IPS-15b (cell line): ENCODE results near the gene FBXW5.

Source experiments
- H3K27me3 ChIP-seq: one replicate; pipeline ENCODE4 v1.6.1; 2013; ENCODE audit warnings: low read length; ENCODE audit not compliant: control insufficient read depth, insufficient read depth
- H3K36me3 ChIP-seq: one replicate; pipeline ENCODE4 v1.6.1; 2013; ENCODE audit warnings: low read length; ENCODE audit not compliant: control insufficient read depth, insufficient read depth
- H3K4me1 ChIP-seq: one replicate; pipeline ENCODE4 v1.6.1; 2013; ENCODE audit warnings: mild to moderate bottlenecking, low read length; ENCODE audit not compliant: control insufficient read depth, insufficient read depth
- H3K4me3 ChIP-seq: one replicate; pipeline ENCODE4 v1.5.1; 2013; ENCODE audit warnings: low read depth, low read length
- H3K9ac ChIP-seq: one replicate; pipeline ENCODE4 v1.6.1; 2013; ENCODE audit warnings: low read depth, mild to moderate bottlenecking, low read length
- H3K9me3 ChIP-seq: one replicate; pipeline ENCODE4 v1.6.1; 2013; ENCODE audit warnings: mild to moderate bottlenecking, low read length; ENCODE audit not compliant: control insufficient read depth, insufficient read depth

Gene FBXW5

DNA sequence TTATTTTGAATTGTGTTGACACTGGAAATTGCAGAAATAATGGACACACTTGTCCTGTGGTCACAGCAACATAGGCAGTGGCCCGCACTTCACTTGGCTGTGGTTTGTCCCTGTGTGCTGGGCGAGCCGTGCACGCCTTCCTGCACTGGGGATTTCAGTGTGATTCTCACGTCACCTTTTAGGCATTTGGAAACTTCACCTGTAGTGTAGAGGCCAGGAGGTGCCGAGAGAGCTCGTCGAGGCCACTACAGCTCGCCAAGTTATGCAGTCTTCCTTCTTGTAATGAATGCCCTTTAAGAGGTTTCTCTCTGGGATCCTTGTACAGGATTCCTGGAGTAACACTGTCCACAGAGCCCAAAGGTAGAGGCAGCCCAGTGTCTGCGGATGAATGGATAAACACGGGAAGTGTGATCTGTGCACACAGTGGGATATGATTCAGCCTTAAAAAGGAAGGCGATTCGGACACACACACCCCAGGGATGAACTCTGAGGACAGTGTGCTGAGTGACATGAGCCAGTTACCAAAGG is 43.5 kb downstream of the FBXW5 start:
- Histone ChIP-seq H3K27me3 (no peaks in the 10 kb centered on the region), H3K9ac (no peak overlapping the region), H3K36me3 (peaks cover 27% of the 10 kb centered on the region), H3K9me3 (no peaks in the 10 kb centered on the region), H3K4me1 (no peaks in the 10 kb centered on the region), H3K4me3 (no peak overlapping the region)

DNA sequence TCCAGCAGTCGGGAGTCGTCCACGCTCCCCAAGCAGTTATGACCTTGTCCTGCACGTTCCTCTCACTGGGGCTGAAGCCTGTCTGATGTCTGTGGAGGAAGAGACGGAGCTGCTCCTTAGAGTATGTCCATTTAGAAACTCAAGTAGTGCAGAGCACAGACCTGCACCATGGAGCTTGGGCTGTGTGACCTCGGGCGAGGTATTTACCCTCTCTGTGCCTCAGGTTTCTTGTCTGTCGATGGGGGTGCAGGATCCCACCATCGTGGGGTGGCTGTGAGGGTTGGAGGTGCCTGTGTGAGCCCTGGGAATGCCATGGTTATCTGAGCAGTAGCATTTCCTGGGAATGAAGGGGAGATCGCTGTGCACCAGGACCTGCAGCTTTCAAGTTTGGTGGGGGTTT is 44.0 kb downstream of the FBXW5 start:
- no peak overlapping the region for H3K9ac ChIP-seq
- peaks cover 27% of the 10 kb centered on the region for H3K36me3 ChIP-seq
- H3K4me1 ChIP-seq = no peaks in the 10 kb centered on the region
- H3K4me3 ChIP-seq = no peak overlapping the region
- no peaks in the 10 kb centered on the region for H3K27me3 ChIP-seq
- no peaks in the 10 kb centered on the region for H3K9me3 ChIP-seq

DNA sequence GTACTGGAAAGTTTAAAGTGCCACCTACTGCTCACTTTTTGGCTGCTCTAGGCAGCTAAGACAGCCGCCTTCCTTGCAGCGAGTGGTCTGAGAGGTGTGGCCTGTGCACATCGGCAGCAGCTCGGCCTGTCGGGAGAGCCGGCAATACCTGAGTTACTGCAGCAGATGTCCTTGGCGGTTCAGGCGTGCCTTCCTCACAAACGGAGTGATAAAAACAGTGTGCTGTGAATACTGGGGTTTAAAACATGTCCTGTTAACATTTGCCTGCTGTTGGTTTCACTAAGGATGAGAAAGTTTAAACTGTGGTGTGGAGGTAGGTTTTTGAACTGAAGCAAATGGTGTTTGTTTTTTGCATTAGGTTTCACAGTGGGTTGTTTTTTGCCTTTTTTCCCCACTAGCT is 45.3 kb downstream of the FBXW5 start:
- Histone ChIP-seq H3K9me3 (no peaks in the 10 kb centered on the region), H3K4me1 (no peaks in the 10 kb centered on the region), H3K27me3 (no peaks in the 10 kb centered on the region), H3K36me3 (peaks cover 27% of the 10 kb centered on the region), H3K9ac (no peak overlapping the region), H3K4me3 (no peak overlapping the region)

DNA sequence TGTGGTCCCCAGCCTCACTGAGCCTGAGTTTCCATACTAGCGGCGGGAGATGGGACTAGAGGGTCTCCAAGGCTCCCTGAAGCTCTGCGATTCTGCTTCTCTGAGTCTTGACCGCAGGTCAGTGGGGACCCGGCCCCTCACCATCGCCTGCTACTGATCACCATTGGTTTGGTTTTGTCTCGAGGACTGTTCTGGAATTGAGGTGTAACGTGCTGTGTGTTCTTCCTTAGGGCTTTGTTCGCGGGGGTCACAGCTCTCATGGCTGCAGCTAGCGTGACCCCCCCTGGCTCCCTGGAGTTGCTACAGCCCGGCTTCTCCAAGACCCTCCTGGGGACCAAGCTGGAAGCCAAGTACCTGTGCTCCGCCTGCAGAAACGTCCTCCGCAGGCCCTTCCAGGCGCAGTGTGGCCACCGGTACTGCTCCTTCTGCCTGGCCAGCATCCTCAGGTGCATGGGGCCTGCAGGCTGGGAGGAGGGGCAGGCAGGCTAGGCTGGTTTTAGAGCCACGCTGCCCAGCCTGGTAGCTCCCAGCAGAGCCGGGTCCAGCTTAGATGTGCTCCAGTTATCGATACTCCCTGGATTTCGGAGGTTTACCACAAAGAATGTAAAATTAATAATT is 45.9 kb downstream of the FBXW5 start:
- peaks cover 27% of the 10 kb centered on the region for H3K36me3 ChIP-seq

DNA sequence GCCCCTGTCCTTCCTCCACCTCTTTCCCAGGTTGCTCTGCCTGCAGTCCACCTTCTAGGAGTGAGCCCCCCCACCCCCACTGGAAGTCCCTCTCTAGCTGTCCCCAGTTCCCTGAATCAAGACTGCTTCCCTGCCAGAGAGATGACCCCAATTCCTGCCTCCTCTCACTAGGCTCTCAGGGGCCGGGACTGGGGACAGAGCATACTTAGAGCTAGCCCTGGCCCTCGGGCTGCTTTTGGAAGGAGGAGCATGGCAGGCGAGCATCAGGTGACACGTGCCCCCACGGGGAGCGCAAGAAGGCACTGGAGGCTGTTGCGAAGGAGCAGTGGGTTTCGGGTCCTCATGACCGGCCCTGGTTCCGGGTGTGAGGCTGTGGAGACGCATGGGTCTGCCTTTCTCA is 48.5 kb downstream of the FBXW5 start:
- Histone ChIP-seq H3K4me1 (no peaks in the 10 kb centered on the region), H3K4me3 (no peak overlapping the region), H3K36me3 (peaks cover 13% of the 10 kb centered on the region), H3K9me3 (no peaks in the 10 kb centered on the region), H3K27me3 (no peaks in the 10 kb centered on the region), H3K9ac (no peak overlapping the region)

More for the DNA sequence above, 45.9 kb downstream of the FBXW5 start:
- Histone ChIP-seq H3K4me1 (no peaks in the 10 kb centered on the region), H3K9ac (no peak overlapping the region), H3K9me3 (no peaks in the 10 kb centered on the region), H3K4me3 (no peak overlapping the region), H3K27me3 (no peaks in the 10 kb centered on the region)

DNA sequence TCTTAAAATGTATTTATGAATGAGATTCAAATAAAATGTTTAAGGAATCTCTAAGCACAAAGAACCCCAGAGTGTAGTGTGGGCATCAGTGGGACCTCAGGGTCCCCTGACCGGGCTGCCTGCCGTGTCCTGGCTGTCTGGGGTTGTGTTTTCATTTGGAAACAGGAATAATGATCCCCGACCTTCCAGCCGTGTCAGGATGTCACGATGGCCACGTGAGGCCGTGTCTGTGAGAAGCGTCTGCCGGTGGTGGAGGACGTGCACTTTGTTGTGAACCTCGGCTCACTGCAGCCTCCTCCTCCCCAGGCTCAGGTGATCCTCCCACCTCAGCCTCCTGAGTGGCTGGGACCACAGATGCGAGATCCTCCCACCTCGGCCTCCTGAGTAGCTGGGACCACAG is 53.9 kb downstream of the FBXW5 start:
- H3K9me3 ChIP-seq = no peaks in the 10 kb centered on the region
- H3K4me3 ChIP-seq = no peak overlapping the region
- peaks cover 9% of the 10 kb centered on the region for H3K36me3 ChIP-seq
- no peaks in the 10 kb centered on the region for H3K4me1 ChIP-seq
- H3K27me3 ChIP-seq = no peaks in the 10 kb centered on the region
- no peak overlapping the region for H3K9ac ChIP-seq
